AML-193 (cell line): Measurements from ENCODE around the gene MRC2.
A peak's percentile ranks its signal among the peaks of the same experiment; 100 is the strongest.

ENCODE experiments used
- DNase-seq, 2 experiments: peaks; one replicate each; lab custom pipeline; 2025; lab: John Stamatoyannopoulos, UW

Gene MRC2

GRCh38 chr17:62703261-62703775, 75.8 kb downstream of the MRC2 start:
- no peak for DNase-seq

- peak; percentile 45 to 51 for DNase-seq
Observed at GRCh38 chr17:62703776-62704380, 76.4 kb downstream of the MRC2 start.

- no peak for DNase-seq
Observed at GRCh38 chr17:62704381-62704971, 77.0 kb downstream of the MRC2 start.

GRCh38 chr17:62705156-62705777, 77.8 kb downstream of the MRC2 start:
- no peak for DNase-seq

- DNase-seq, result no peak
Observed at GRCh38 chr17:62705778-62706597, 78.5 kb downstream of the MRC2 start.

- no peak for DNase-seq
Observed at GRCh38 chr17:62706598-62707424, 79.3 kb downstream of the MRC2 start.

- no peak for DNase-seq
Observed at GRCh38 chr17:62707425-62707739, 79.9 kb downstream of the MRC2 start.

- no peak for DNase-seq
Observed at GRCh38 chr17:62708587-62708986, 81.1 kb downstream of the MRC2 start.

- no peak for DNase-seq
Observed at GRCh38 chr17:62712171-62712581, 84.7 kb downstream of the MRC2 start.

- no peak for DNase-seq
Observed at GRCh38 chr17:62713086-62713881, 85.8 kb downstream of the MRC2 start.

GRCh38 chr17:62714016-62714777, 86.7 kb downstream of the MRC2 start:
- no peak for DNase-seq

GRCh38 chr17:62715882-62716390, 88.5 kb downstream of the MRC2 start:
- no peak for DNase-seq

GRCh38 chr17:62716834-62717588, 89.5 kb downstream of the MRC2 start:
- no peak for DNase-seq

GRCh38 chr17:62717589-62717855, 90.1 kb downstream of the MRC2 start:
- no peak for DNase-seq

GRCh38 chr17:62717889-62718288, 90.4 kb downstream of the MRC2 start:
- no peak for DNase-seq

GRCh38 chr17:62718429-62718828, 91.0 kb downstream of the MRC2 start:
- DNase-seq, result no peak

GRCh38 chr17:62719586-62719985, 92.1 kb downstream of the MRC2 start:
- DNase-seq, result no peak

GRCh38 chr17:62720126-62720850, 92.8 kb downstream of the MRC2 start:
- DNase-seq, result peak; percentile 25 to 28

- DNase-seq, result no peak
Observed at GRCh38 chr17:62722625-62723024, 95.2 kb downstream of the MRC2 start.
